ENCODE data around the gene INSRR.

The INSRR gene

GRCh38 chr1:156826630-156827029 is 32.3 kb downstream of the INSRR start:
- no peak for DNase-seq (ENCODE audit: low read depth)

- DNase-seq (ENCODE audit: low read depth) = no peak
Measured at GRCh38 chr1:156823210-156823790, 35.6 kb downstream of the INSRR start.

GRCh38 chr1:156822680-156823079 is 36.2 kb downstream of the INSRR start:
- DNase-seq (ENCODE audit: low read depth) = no peak

- no peak for DNase-seq (ENCODE audit: low read depth)
Measured at GRCh38 chr1:156821801-156822200, 37.1 kb downstream of the INSRR start.

- DNase-seq (ENCODE audit: low read depth) = no peak
Measured at GRCh38 chr1:156816561-156817328, 42.2 kb downstream of the INSRR start, which contains the start of gene SH2D2A. Gene SH2D2A, minus strand, starts transcription at chr1:156816848. Its CDS starts 140 bp downstream, at chr1:156816708.

GRCh38 chr1:156815961-156816422 is 42.9 kb downstream of the INSRR start:
- no peak for DNase-seq (ENCODE audit: low read depth)

- peak; percentile 64 for DNase-seq (ENCODE audit: low read depth)
Measured at GRCh38 chr1:156815307-156815826, 43.5 kb downstream of the INSRR start.

GRCh38 chr1:156814571-156815260 is 44.2 kb downstream of the INSRR start:
- no peak for DNase-seq (ENCODE audit: low read depth)

GRCh38 chr1:156813750-156814570 is 45.0 kb downstream of the INSRR start:
- DNase-seq (ENCODE audit: low read depth) = no peak

GRCh38 chr1:156813298-156813697 is 45.6 kb downstream of the INSRR start:
- no peak for DNase-seq (ENCODE audit: low read depth)

- DNase-seq (ENCODE audit: low read depth) = no peak
Measured at GRCh38 chr1:156812293-156812990, 46.5 kb downstream of the INSRR start.

- no peak for DNase-seq (ENCODE audit: low read depth)
Measured at GRCh38 chr1:156811168-156811567, 47.7 kb downstream of the INSRR start.

GRCh38 chr1:156809711-156810366 is 49.1 kb downstream of the INSRR start:
- no peak for DNase-seq (ENCODE audit: low read depth)

GRCh38 chr1:156809281-156809680 is 49.6 kb downstream of the INSRR start:
- no peak for DNase-seq (ENCODE audit: low read depth)

GRCh38 chr1:156808186-156809030 is 50.5 kb downstream of the INSRR start:
- no peak for DNase-seq (ENCODE audit: low read depth)

GRCh38 chr1:156807627-156808026 is 51.3 kb downstream of the INSRR start:
- DNase-seq (ENCODE audit: low read depth) = no peak

GRCh38 chr1:156806512-156807440 is 52.1 kb downstream of the INSRR start:
- no peak for DNase-seq (ENCODE audit: low read depth)

- no peak for DNase-seq (ENCODE audit: low read depth)
Measured at GRCh38 chr1:156805766-156806511, 53.0 kb downstream of the INSRR start.

All from HS-5 (cell line).